Epithelial cell of esophagus (primary cell): ENCODE results near the gene G6PC3.
"Not testable (repeated sequence)": the region's sequence is repeated elsewhere in the genome, so short reads cannot be mapped to it uniquely, and the experiment has no call there.

Experiments used
- DNase-seq: peaks from one replicate; pipeline ENCODE4 v3.0.0; 2010; ENCODE audit warnings: low read depth
- H3K4me3 ChIP-seq: 2 replicates; pipeline ENCODE4 v1.5.1; 2011; ENCODE audit warnings: mild to moderate bottlenecking, low read length, control low read depth
- CTCF ChIP-seq: IDR thresholded peaks from 2 replicates; pipeline ENCODE4 v1.5.1; 2011; ENCODE audit warnings: low read depth, mild to moderate bottlenecking, low read length, control low read depth, inconsistent platforms; ENCODE audit not compliant: insufficient read depth; ENCODE audit errors: missing control alignments

G6PC3 gene

GRCh38 chr17:44097110-44097958, 26.8 kb downstream of the G6PC3 start:
- no peak for DNase-seq
- TF ChIP-seq CTCF, result no peak

GRCh38 chr17:44101858-44102257, 31.3 kb downstream of the G6PC3 start:
- not testable (repeated sequence) for DNase-seq

More at GRCh38 chr17:44097110-44097958, 26.8 kb downstream of the G6PC3 start:
- no peak overlapping the region for H3K4me3 ChIP-seq

GRCh38 chr17:44102849-44103622, 32.5 kb downstream of the G6PC3 start:
- no peak overlapping the region for H3K4me3 ChIP-seq
- TF ChIP-seq CTCF, result no peak
- peak; percentile 84 for DNase-seq

More at GRCh38 chr17:44101858-44102257, 31.3 kb downstream of the G6PC3 start:
- H3K4me3 ChIP-seq, result not testable (repeated sequence)

- DNase-seq, result no peak
- H3K4me3 ChIP-seq, result no peak overlapping the region
- no peak for TF ChIP-seq CTCF
These were observed 34.9 kb downstream of the G6PC3 start for GRCh38 chr17:44105483-44105882.

- TF ChIP-seq CTCF, result no peak
- no peak overlapping the region for H3K4me3 ChIP-seq
- DNase-seq, result no peak
These were observed 35.4 kb downstream of the G6PC3 start for GRCh38 chr17:44105941-44106340.

- no peak for DNase-seq
- H3K4me3 ChIP-seq, result no peak overlapping the region
- TF ChIP-seq CTCF, result no peak
These were observed 36.3 kb downstream of the G6PC3 start for GRCh38 chr17:44106801-44107200.

- DNase-seq, result no peak
- H3K4me3 ChIP-seq, result no peak overlapping the region
- TF ChIP-seq CTCF, result no peak
These were observed 38.1 kb downstream of the G6PC3 start for GRCh38 chr17:44108440-44109311.
